MM.1S (cell line): ENCODE measurements around the gene TBKBP1.

Source experiments
- DNase-seq: peaks from one replicate; pipeline ENCODE4 v3.0.0-alpha.2; 2015
- H2AFZ ChIP-seq: fragments of 300-600 bp; sonication (generic); 2 replicates; pipeline ENCODE4 v1.6.0; 2016; ENCODE audit warnings: antibody characterized with exemption, low read length
- H3F3A ChIP-seq: fragments of 300-600 bp; sonication (generic); 2 replicates; pipeline ENCODE4 v1.6.1; 2016; ENCODE audit warnings: mild to moderate bottlenecking, antibody characterized with exemption, low read length, moderate library complexity, mixed read lengths; ENCODE audit not compliant: insufficient read depth
- H3K27ac ChIP-seq: fragments of 300-600 bp; sonication (generic); 2 replicates; pipeline ENCODE4 v1.5.1; 2016; ENCODE audit warnings: mild to moderate bottlenecking, low read length
- H3K27me3 ChIP-seq: fragments of 300-600 bp; sonication (generic); replicated peaks from 2 replicates; pipeline ENCODE4 v1.6.0; 2016; ENCODE audit warnings: low read length; ENCODE audit not compliant: insufficient read depth
- H3K36me3 ChIP-seq: fragments of 300-600 bp; sonication (generic); replicated peaks from 2 replicates; pipeline ENCODE4 v1.6.1; 2016; ENCODE audit warnings: mild to moderate bottlenecking, low read length, mixed read lengths; ENCODE audit not compliant: insufficient read depth
- H3K4me1 ChIP-seq: fragments of 300-600 bp; sonication (generic); 2 replicates; pipeline ENCODE4 v1.6.1; 2016; ENCODE audit warnings: low read length, mixed read lengths
- H3K4me2 ChIP-seq: fragments of 300-600 bp; sonication (generic); 2 replicates; pipeline ENCODE4 v1.6.0; 2016; ENCODE audit warnings: low read depth, low read length
- H3K4me3 ChIP-seq: fragments of 300-600 bp; sonication (generic); 2 replicates; pipeline ENCODE4 v1.5.1; 2016; ENCODE audit warnings: low read length, mixed read lengths
- H3K79me2 ChIP-seq: fragments of 300-600 bp; sonication (generic); 2 replicates; pipeline ENCODE4 v1.6.1; 2016; ENCODE audit warnings: mixed run types, low read length, mixed read lengths
- H3K9ac ChIP-seq: fragments of 300-600 bp; sonication (generic); 2 replicates; pipeline ENCODE4 v1.6.1; 2016; ENCODE audit warnings: low read length, mixed read lengths
- H3K9me2 ChIP-seq: fragments of 300-600 bp; sonication (generic); replicated peaks from 2 replicates; pipeline ENCODE4 v1.6.1; 2016; ENCODE audit warnings: mild to moderate bottlenecking, low read length, mixed read lengths; ENCODE audit not compliant: insufficient read depth
- H3K9me3 ChIP-seq: fragments of 300-600 bp; sonication (generic); replicated peaks from 2 replicates; pipeline ENCODE4 v1.6.1; 2016; ENCODE audit warnings: mild to moderate bottlenecking, low read length, mixed read lengths; ENCODE audit not compliant: insufficient read depth
- H4K20me1 ChIP-seq: fragments of 300-600 bp; sonication (generic); 2 replicates; pipeline ENCODE4 v1.6.1; 2016; ENCODE audit warnings: mild to moderate bottlenecking, low read length, moderate library complexity, mixed read lengths; ENCODE audit not compliant: insufficient read depth
- EZH2 ChIP-seq: fragments of 300-600 bp; sonication (generic); optimal IDR thresholded peaks from 2 replicates; pipeline ENCODE3; 2017; ENCODE audit warnings: low read depth, mild to moderate bottlenecking, antibody characterized with exemption, low read length, mixed read lengths
- EZH2phosphoT487 ChIP-seq: fragments of 300-600 bp; sonication (generic); IDR thresholded peaks from 2 replicates; pipeline ENCODE4 v1.6.1; 2018; ENCODE audit warnings: antibody characterized with exemption, low read length
- TF ChIP-seq, protein P1 (sequence below): fragments of 300-600 bp; sonication (generic); IDR thresholded peaks from 2 replicates; pipeline ENCODE4 v1.5.1; 2016; ENCODE audit warnings: antibody characterized with exemption, low read length, mixed read lengths

The TBKBP1 gene

GRCh38 chr17:47684535-47685193 lies 9.3 kb upstream of the TBKBP1 start:
- TF ChIP-seq, protein P1, sequence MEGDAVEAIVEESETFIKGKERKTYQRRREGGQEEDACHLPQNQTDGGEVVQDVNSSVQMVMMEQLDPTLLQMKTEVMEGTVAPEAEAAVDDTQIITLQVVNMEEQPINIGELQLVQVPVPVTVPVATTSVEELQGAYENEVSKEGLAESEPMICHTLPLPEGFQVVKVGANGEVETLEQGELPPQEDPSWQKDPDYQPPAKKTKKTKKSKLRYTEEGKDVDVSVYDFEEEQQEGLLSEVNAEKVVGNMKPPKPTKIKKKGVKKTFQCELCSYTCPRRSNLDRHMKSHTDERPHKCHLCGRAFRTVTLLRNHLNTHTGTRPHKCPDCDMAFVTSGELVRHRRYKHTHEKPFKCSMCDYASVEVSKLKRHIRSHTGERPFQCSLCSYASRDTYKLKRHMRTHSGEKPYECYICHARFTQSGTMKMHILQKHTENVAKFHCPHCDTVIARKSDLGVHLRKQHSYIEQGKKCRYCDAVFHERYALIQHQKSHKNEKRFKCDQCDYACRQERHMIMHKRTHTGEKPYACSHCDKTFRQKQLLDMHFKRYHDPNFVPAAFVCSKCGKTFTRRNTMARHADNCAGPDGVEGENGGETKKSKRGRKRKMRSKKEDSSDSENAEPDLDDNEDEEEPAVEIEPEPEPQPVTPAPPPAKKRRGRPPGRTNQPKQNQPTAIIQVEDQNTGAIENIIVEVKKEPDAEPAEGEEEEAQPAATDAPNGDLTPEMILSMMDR = no peak
- no peak for TF ChIP-seq EZH2phosphoT487
- no peak for TF ChIP-seq EZH2
- H3K4me3 ChIP-seq = no peak overlapping the region
- H3K4me1 ChIP-seq = no peaks in the 10 kb centered on the region
- 0 out of 2 replicates have a peak, but pooled peaks cover 11% of the 10 kb centered on the region for H3K79me2 ChIP-seq
- no peak overlapping the region for H2AFZ ChIP-seq
- peaks cover 4% of the 10 kb centered on the region; the same call in 1 of the 2 replicates for H4K20me1 ChIP-seq
- H3K27me3 ChIP-seq = no peaks in the 10 kb centered on the region
- no peaks in the 10 kb centered on the region for H3K9me3 ChIP-seq
- no peak overlapping the region for H3K4me2 ChIP-seq
- no peak for DNase-seq
- H3F3A ChIP-seq = peaks cover 34% of the 10 kb centered on the region
- H3K27ac ChIP-seq = no peak overlapping the region
- H3K36me3 ChIP-seq = peaks cover 25% of the 10 kb centered on the region; the same call in 1 of the 2 replicates
- no peaks in the 10 kb centered on the region for H3K9me2 ChIP-seq
- H3K9ac ChIP-seq = no peak overlapping the region

DNA sequence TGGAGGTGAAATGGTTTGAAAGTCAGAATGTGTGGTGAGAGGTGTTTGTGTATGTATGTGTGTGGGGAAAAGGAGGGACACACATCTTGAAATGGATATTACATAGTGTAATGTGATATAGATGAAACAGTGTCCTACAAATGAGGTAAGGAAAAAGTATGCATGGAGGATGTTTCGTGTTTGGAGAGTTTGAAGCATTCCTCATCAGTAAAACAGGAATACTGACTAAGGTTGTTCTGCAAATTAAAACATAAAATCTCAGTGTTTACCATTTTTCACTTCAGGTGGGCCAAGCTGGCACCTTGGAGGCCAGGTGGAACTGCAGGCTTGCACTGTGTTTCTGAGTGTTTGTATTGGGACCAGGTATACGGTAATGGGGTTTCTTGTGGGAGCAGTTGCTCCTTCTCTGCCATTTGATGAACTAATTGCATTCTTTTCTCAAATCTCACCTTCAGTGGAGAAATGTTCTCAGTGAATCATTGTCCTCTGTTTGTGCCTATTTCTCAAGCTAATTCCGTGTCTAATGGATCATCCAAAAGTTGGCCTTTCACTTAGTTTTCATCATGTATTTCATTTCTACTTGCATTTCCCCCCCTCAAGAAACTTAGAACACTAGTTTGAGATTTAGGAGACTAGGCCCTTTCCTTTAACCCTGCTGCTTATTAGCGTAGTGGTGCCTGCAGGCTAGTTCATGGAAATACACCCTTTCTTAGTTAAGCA lies 8.2 kb upstream of the TBKBP1 start:
- H3K9me3 ChIP-seq = no peaks in the 10 kb centered on the region
- no peak overlapping the region for H3K27ac ChIP-seq
- H3K36me3 ChIP-seq = peaks cover 20% of the 10 kb centered on the region; the same call in 1 of the 2 replicates
- H3K79me2 ChIP-seq = 0 out of 2 replicates have a peak, but pooled peaks cover 1% of the 10 kb centered on the region
- no peak overlapping the region for H3K4me2 ChIP-seq
- H3K27me3 ChIP-seq = no peaks in the 10 kb centered on the region
- TF ChIP-seq EZH2 (no peak), EZH2phosphoT487 (no peak)
- TF ChIP-seq, protein P1 = no peak
- no peak for DNase-seq
- H4K20me1 ChIP-seq = peaks cover 4% of the 10 kb centered on the region; the same call in 1 of the 2 replicates
- no peak overlapping the region for H2AFZ ChIP-seq
- no peaks in the 10 kb centered on the region for H3K4me1 ChIP-seq
- H3K9ac ChIP-seq = no peak overlapping the region
- H3F3A ChIP-seq = peaks cover 34% of the 10 kb centered on the region
- H3K4me3 ChIP-seq = no peak overlapping the region
- H3K9me2 ChIP-seq = no peaks in the 10 kb centered on the region

GRCh38 chr17:47686276-47686635 lies 7.7 kb upstream of the TBKBP1 start:
- no peaks in the 10 kb centered on the region for H3K27me3 ChIP-seq
- peaks cover 34% of the 10 kb centered on the region for H3F3A ChIP-seq
- H3K9me2 ChIP-seq = no peaks in the 10 kb centered on the region
- no peak overlapping the region for H3K9ac ChIP-seq
- TF ChIP-seq, protein P1 = no peak
- TF ChIP-seq EZH2phosphoT487 (no peak), EZH2 (no peak)
- no peak for DNase-seq
- H2AFZ ChIP-seq = no peak overlapping the region
- no peak overlapping the region for H3K27ac ChIP-seq
- no peak overlapping the region for H3K4me2 ChIP-seq
- H3K4me3 ChIP-seq = no peak overlapping the region
- peaks cover 4% of the 10 kb centered on the region; the same call in 1 of the 2 replicates for H4K20me1 ChIP-seq
- no peaks in the 10 kb centered on the region for H3K79me2 ChIP-seq
- no peaks in the 10 kb centered on the region for H3K9me3 ChIP-seq
- no peaks in the 10 kb centered on the region for H3K4me1 ChIP-seq
- H3K36me3 ChIP-seq = peaks cover 20% of the 10 kb centered on the region; the same call in 1 of the 2 replicates
